PFSK-1 (cell line): ENCODE measurements around the gene PARD6B.

Source experiments
- FOXP2 ChIP-seq: optimal IDR thresholded peaks from 2 replicates; pipeline ENCODE3; 2011; ENCODE audit warnings: borderline replicate concordance, control low read depth, inconsistent platforms; ENCODE audit not compliant: insufficient read depth; ENCODE audit errors: extremely low read length, extremely low read depth
- POLR2AphosphoS5 ChIP-seq: IDR thresholded peaks from 2 replicates; pipeline ENCODE4 v1.6.1; 2012; ENCODE audit warnings: low read depth, mild to moderate bottlenecking, control low read depth, low read length, moderate library complexity
- REST ChIP-seq, 2 experiments: IDR thresholded peaks; 2 replicates each; pipeline versions ENCODE4 v1.6.1 to v1.8.0; 2011 to 2012; ENCODE audit warnings: low read depth in 2 of 2, low read length in 2 of 2, control low read depth in 1 of 2, inconsistent platforms in 1 of 2, mild to moderate bottlenecking in 1 of 2, moderate library complexity in 1 of 2; ENCODE audit not compliant: insufficient read depth in 1 of 2
- SIN3A ChIP-seq: IDR thresholded peaks from 2 replicates; pipeline ENCODE4 v1.6.1; 2012; ENCODE audit warnings: mild to moderate bottlenecking, low read length, moderate library complexity, borderline replicate concordance; ENCODE audit not compliant: insufficient read depth
- TAF1 ChIP-seq: IDR thresholded peaks from 2 replicates; pipeline ENCODE4 v1.6.1; 2012; ENCODE audit warnings: low read length, control low read depth, borderline replicate concordance; ENCODE audit not compliant: insufficient read depth

PARD6B gene

GRCh38 chr20:50746138-50746940, 15.0 kb downstream of the PARD6B start:
- no peak for TF ChIP-seq SIN3A
- no peak for TF ChIP-seq FOXP2
- no peak for TF ChIP-seq POLR2AphosphoS5
- TF ChIP-seq REST (IDR thresholded peaks at IDR 0.05; ENCODE audit: insufficient read depth in 1 of 2, low read depth in 2 of 2, low read length in 2 of 2), result no peak
- TF ChIP-seq TAF1, result no peak

GRCh38 chr20:50747275-50747674, 15.9 kb downstream of the PARD6B start:
- TF ChIP-seq SIN3A (no peak), REST (IDR thresholded peaks at IDR 0.05; ENCODE audit: insufficient read depth in 1 of 2, low read depth in 2 of 2, low read length in 2 of 2) (no peak), FOXP2 (no peak), POLR2AphosphoS5 (no peak), TAF1 (no peak)

- no peak for TF ChIP-seq FOXP2
- TF ChIP-seq REST (IDR thresholded peaks at IDR 0.05; ENCODE audit: insufficient read depth in 1 of 2, low read depth in 2 of 2, low read length in 2 of 2), result no peak
- TF ChIP-seq TAF1, result no peak
- TF ChIP-seq SIN3A, result no peak
- no peak for TF ChIP-seq POLR2AphosphoS5
Measured at GRCh38 chr20:50750145-50750671, 18.8 kb downstream of the PARD6B start.

- TF ChIP-seq POLR2AphosphoS5 (no peak), FOXP2 (no peak), REST (IDR thresholded peaks at IDR 0.05; ENCODE audit: insufficient read depth in 1 of 2, low read depth in 2 of 2, low read length in 2 of 2) (no peak), SIN3A (no peak), TAF1 (no peak)
Measured at GRCh38 chr20:50753152-50753551, 21.8 kb downstream of the PARD6B start.
